HEK293 (cell line): Measurements from ENCODE around the gene MPG.

Experiments
- CTCF ChIA-PET: fragments of 350-600 bp; formaldehyde crosslinking; extraction: SDS; loops from one replicate; lab custom pipeline; 2021; ENCODE audit warnings: antibody characterized with exemption; lab: Yijun Ruan, JAX
- POLR2A ChIA-PET: fragments of 300-600 bp; formaldehyde crosslinking; extraction: SDS; loops from one replicate; lab custom pipeline; 2020; ENCODE audit warnings: antibody characterized with exemption, inconsistent platforms; lab: Yijun Ruan, JAX
- H3K27ac ChIP-seq: fragments of 200-500 bp; sonication (Bioruptor generic); 2 replicates; pipeline ENCODE4 v1.5.1; 2014; ENCODE audit warnings: low read depth, low read length, control low read depth, inconsistent platforms; ENCODE audit errors: extremely low read depth
- H3K36me3 ChIP-seq, 2 experiments: fragments of 200-500 bp in 1 of 2; sonication (Bioruptor generic) in 1 of 2; 1 replicate in 1 of 2; 2 replicates in 1 of 2; pipeline ENCODE4 v1.5.1; 2014 to 2017; ENCODE audit warnings: inconsistent platforms in 2 of 2, low read length in 2 of 2; ENCODE audit not compliant: control insufficient read depth in 2 of 2, insufficient read depth in 1 of 2
- H3K4me1 ChIP-seq: fragments of 200-500 bp; sonication (Bioruptor generic); 2 replicates; pipeline ENCODE4 v1.5.1; 2014; ENCODE audit warnings: mild to moderate bottlenecking, low read length, inconsistent platforms; ENCODE audit not compliant: control insufficient read depth, insufficient read depth
- H3K4me3 ChIP-seq: 2 replicates; pipeline ENCODE4 v1.5.1; 2011; ENCODE audit warnings: low read depth, mild to moderate bottlenecking, control low read depth, low read length, moderate library complexity
- H3K9me3 ChIP-seq: fragments of 200-500 bp; sonication (Bioruptor generic); 2 replicates; pipeline ENCODE4 v1.5.1; 2014; ENCODE audit warnings: low read depth, low read length, inconsistent platforms; ENCODE audit not compliant: control insufficient read depth, insufficient read depth
- AEBP2 ChIP-seq: fragments of 450-650 bp; formaldehyde crosslinking; IDR thresholded peaks from 2 replicates; pipeline ENCODE4 v1.5.1; 2016; ENCODE audit warnings: missing biosample characterization, missing genetic modification characterization, borderline replicate concordance
- GFI1B ChIP-seq: fragments of 450-650 bp; formaldehyde crosslinking; IDR thresholded peaks from 2 replicates; pipeline ENCODE4 v1.5.1; 2016; ENCODE audit warnings: missing biosample characterization, missing genetic modification characterization
- SCRT2 ChIP-seq: fragments of 450-650 bp; formaldehyde crosslinking; IDR thresholded peaks from 2 replicates; pipeline ENCODE4 v1.5.1; 2016; ENCODE audit warnings: missing biosample characterization, missing genetic modification characterization
- YY2 ChIP-seq: fragments of 450-650 bp; formaldehyde crosslinking; IDR thresholded peaks from 2 replicates; pipeline ENCODE4 v1.5.1; 2016; ENCODE audit warnings: missing biosample characterization, missing genetic modification characterization
- ZBTB7A ChIP-seq: fragments of 450-650 bp; formaldehyde crosslinking; IDR thresholded peaks from 2 replicates; pipeline ENCODE4 v1.5.1; 2016; ENCODE audit warnings: low read depth, missing biosample characterization, missing genetic modification characterization
- ZFHX2 ChIP-seq: fragments of 450-650 bp; formaldehyde crosslinking; conservative IDR thresholded peaks from 2 replicates; pipeline ENCODE4 v1.5.1; 2016; ENCODE audit warnings: missing biosample characterization, missing genetic modification characterization
- ZNF138 ChIP-seq: fragments of 450-650 bp; formaldehyde crosslinking; IDR thresholded peaks from 2 replicates; pipeline ENCODE4 v1.5.1; 2016; ENCODE audit warnings: missing biosample characterization, missing genetic modification characterization, borderline replicate concordance
- ZNF37A ChIP-seq: fragments of 450-650 bp; IDR thresholded peaks from 2 replicates; pipeline ENCODE4 v1.5.1; 2018; ENCODE audit warnings: missing biosample characterization, missing genetic modification characterization
- ZNF530 ChIP-seq: fragments of 450-650 bp; formaldehyde crosslinking; IDR thresholded peaks from 2 replicates; pipeline ENCODE4 v1.5.1; 2016; ENCODE audit warnings: low read depth, missing biosample characterization, missing genetic modification characterization
- ZNF544 ChIP-seq: fragments of 450-650 bp; formaldehyde crosslinking; IDR thresholded peaks from 2 replicates; pipeline ENCODE4 v1.5.0; 2017; ENCODE audit warnings: missing biosample characterization, missing genetic modification characterization
- ZNF610 ChIP-seq: fragments of 450-650 bp; formaldehyde crosslinking; IDR thresholded peaks from 2 replicates; pipeline ENCODE4 v1.5.1; 2016; ENCODE audit warnings: missing biosample characterization, missing genetic modification characterization, borderline replicate concordance
- ZNF658 ChIP-seq: fragments of 450-650 bp; formaldehyde crosslinking; IDR thresholded peaks from 2 replicates; pipeline ENCODE4; 2016; ENCODE audit warnings: missing biosample characterization, missing genetic modification characterization
- ZNF670 ChIP-seq: fragments of 450-650 bp; formaldehyde crosslinking; IDR thresholded peaks from 2 replicates; pipeline ENCODE4 v1.5.1; 2016; ENCODE audit warnings: missing biosample characterization, missing genetic modification characterization, low read depth
- ZNF701 ChIP-seq: fragments of 450-650 bp; formaldehyde crosslinking; IDR thresholded peaks from 2 replicates; pipeline ENCODE4 v1.5.1; 2016; ENCODE audit warnings: missing biosample characterization, missing genetic modification characterization
- ZNF785 ChIP-seq: fragments of 450-650 bp; formaldehyde crosslinking; IDR thresholded peaks from 2 replicates; pipeline ENCODE4 v1.5.1; 2016; ENCODE audit warnings: missing biosample characterization, missing genetic modification characterization
- TF ChIP-seq, protein P1 (sequence below): fragments of 450-650 bp; formaldehyde crosslinking; IDR thresholded peaks from 2 replicates; pipeline ENCODE4 v1.5.1; 2016; ENCODE audit warnings: missing biosample characterization, missing genetic modification characterization
- TF ChIP-seq, protein P2 (sequence below): fragments of 450-650 bp; formaldehyde crosslinking; IDR thresholded peaks from 2 replicates; pipeline ENCODE4 v1.5.1; 2016; ENCODE audit warnings: missing biosample characterization, missing genetic modification characterization
- TF ChIP-seq, protein P3 (sequence below): fragments of 450-650 bp; formaldehyde crosslinking; IDR thresholded peaks from 2 replicates; pipeline ENCODE4 v1.5.1; 2016; ENCODE audit warnings: missing biosample characterization, missing genetic modification characterization

MPG gene

GRCh38 chr16:60929-61878 lies 16.8 kb upstream of the MPG start:
- Histone ChIP-seq H3K27ac (no peak overlapping the region), H3K4me1 (no peaks in the 10 kb centered on the region), H3K4me3 (no peak overlapping the region), H3K36me3 (peaks cover 0 to 76% of the 10 kb centered on the region in 2 experiments; a peak in 1 of 3 replicates), H3K9me3 (no peaks in the 10 kb centered on the region)
- ChIA-PET CTCF (interaction anchor here (0.6 to 6.3 kb wide), 4 partner anchors 35 to 413 kb away, joined by 3 to 245 read pairs (median 6); no protein-coding TSS in a partner anchor), POLR2A (interaction anchor here (0.9 to 2.2 kb wide), 3 partner anchors 8 to 46 kb away, joined by 3 to 13 read pairs (median 6); partner anchors contain the start of genes POLR3K, RHBDF1 and SNRNP25)
- TF ChIP-seq SCRT2 (tag by site-specific recombination) (no peak), ZNF610 (tag by site-specific recombination) (no peak), ZNF530 (tag by site-specific recombination) (no peak)

DNA sequence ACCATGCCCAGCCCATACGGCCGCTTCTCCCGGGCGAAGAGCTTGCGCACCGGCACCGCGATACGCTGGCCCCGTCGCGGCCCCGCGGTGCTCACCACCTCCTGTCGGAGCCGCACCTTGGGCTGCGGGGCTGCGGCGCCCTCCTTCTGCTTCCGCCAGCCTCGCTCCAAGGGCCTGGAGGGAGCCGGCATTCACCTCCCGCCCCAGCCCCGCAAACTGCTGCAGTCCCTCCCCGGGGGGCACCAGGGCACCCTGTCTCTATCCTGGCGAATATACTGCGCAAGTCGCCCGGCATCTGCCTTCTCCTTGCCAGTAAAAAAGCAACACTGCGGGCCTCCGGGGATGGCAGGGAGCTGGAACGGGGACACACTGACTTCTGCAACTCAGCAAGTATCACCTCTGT lies 16.1 kb upstream of the MPG start:
- no peak for TF ChIP-seq ZBTB7A (tag by site-specific recombination)
- Histone ChIP-seq H3K4me3 (no peak overlapping the region), H3K9me3 (no peaks in the 10 kb centered on the region), H3K4me1 (no peaks in the 10 kb centered on the region), H3K27ac (no peak overlapping the region), H3K36me3 (peaks cover 0 to 70% of the 10 kb centered on the region in 2 experiments; a peak in 1 of 3 replicates)
- CTCF ChIA-PET: interaction anchor here (0.7 to 6.3 kb wide), 2 partner anchors 34 to 301 kb away, joined by 3 to 245 read pairs; no protein-coding TSS in a partner anchor
- POLR2A ChIA-PET: interaction anchor here (2.2 kb wide), 1 partner anchor 8 kb away, joined by 13 read pairs; the partner anchor contains the start of genes POLR3K and SNRNP25

DNA sequence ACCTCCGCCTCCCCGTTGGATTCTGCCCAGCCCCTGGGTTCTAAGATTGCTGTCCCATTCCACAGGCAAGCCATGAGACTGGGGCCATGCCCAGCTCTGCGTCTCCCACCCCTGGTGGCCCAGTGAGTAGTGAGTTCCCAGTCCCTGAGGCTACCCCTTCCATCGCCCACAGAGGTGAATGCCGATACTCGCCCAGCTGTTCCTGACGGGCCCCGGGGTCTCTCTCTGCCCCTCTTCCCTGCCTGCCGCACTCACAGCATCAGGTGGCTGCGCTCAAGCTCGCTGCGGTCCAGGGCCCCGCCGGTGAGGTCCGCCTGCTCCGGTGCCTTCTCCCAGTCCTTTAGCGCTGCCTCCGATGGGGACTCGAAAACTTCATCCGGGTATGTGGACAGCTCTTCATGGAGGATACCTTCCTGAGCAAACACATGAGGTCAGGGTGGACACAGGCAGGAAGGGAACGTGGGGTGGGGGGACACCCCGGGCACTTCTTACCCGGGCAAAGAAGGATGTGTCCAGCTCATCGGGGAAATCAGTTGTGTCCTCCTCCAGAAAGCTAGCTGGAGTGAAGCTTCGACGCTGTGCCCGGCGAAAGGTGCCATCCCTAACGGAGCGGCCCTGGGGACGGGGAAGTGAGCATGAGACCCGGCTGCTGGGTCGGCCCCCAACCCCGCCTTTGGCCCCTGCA lies 15.6 kb upstream of the MPG start:
- Histone ChIP-seq H3K27ac (no peak overlapping the region), H3K9me3 (no peaks in the 10 kb centered on the region), H3K36me3 (peaks cover 0 to 64% of the 10 kb centered on the region in 2 experiments; a peak in 1 of 3 replicates), H3K4me1 (no peaks in the 10 kb centered on the region), H3K4me3 (no peak overlapping the region)
- CTCF ChIA-PET: interaction anchor here (0.7 to 6.3 kb wide), 5 partner anchors 16 to 300 kb away, joined by 3 to 245 read pairs (median 3); no protein-coding TSS in a partner anchor
- POLR2A ChIA-PET: interaction anchor here (2.2 kb wide), 1 partner anchor 9 kb away, joined by 13 read pairs; the partner anchor contains the start of genes POLR3K and SNRNP25
- TF ChIP-seq YY2 (no peak), ZNF138 (tag by site-specific recombination) (no peak), ZNF37A (tag by site-specific recombination) (no peak), AEBP2 (tag by site-specific recombination) (no peak), ZNF785 (tag by site-specific recombination) (no peak), ZNF701 (no peak), ZNF544 (no peak), ZNF670 (no peak), GFI1B (tag by site-specific recombination) (no peak), ZFHX2 (no peak), ZNF658 (tag by site-specific recombination) (no peak)
- TF ChIP-seq, protein P1, sequence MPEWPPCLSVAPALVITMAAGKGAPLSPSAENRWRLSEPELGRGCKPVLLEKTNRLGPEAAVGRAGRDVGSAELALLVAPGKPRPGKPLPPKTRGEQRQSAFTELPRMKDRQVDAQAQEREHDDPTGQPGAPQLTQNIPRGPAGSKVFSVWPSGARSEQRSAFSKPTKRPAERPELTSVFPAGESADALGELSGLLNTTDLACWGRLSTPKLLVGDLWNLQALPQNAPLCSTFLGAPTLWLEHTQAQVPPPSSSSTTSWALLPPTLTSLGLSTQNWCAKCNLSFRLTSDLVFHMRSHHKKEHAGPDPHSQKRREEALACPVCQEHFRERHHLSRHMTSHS (tag by site-specific recombination): no peak
- TF ChIP-seq, protein P2, sequence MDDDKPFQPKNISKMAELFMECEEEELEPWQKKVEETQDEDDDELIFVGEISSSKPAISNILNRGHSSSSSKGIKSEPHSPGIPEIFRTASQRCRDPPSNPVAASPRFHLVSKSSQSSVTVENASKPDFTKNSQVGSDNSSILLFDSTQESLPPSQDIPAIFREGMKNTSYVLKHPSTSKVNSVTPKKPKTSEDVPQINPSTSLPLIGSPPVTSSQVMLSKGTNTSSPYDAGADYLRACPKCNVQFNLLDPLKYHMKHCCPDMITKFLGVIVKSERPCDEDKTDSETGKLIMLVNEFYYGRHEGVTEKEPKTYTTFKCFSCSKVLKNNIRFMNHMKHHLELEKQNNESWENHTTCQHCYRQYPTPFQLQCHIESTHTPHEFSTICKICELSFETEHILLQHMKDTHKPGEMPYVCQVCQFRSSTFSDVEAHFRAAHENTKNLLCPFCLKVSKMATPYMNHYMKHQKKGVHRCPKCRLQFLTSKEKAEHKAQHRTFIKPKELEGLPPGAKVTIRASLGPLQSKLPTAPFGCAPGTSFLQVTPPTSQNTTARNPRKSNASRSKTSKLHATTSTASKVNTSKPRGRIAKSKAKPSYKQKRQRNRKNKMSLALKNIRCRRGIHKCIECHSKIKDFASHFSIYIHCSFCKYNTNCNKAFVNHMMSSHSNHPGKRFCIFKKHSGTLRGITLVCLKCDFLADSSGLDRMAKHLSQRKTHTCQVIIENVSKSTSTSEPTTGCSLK (tag by site-specific recombination): no peak
- TF ChIP-seq, protein P3, sequence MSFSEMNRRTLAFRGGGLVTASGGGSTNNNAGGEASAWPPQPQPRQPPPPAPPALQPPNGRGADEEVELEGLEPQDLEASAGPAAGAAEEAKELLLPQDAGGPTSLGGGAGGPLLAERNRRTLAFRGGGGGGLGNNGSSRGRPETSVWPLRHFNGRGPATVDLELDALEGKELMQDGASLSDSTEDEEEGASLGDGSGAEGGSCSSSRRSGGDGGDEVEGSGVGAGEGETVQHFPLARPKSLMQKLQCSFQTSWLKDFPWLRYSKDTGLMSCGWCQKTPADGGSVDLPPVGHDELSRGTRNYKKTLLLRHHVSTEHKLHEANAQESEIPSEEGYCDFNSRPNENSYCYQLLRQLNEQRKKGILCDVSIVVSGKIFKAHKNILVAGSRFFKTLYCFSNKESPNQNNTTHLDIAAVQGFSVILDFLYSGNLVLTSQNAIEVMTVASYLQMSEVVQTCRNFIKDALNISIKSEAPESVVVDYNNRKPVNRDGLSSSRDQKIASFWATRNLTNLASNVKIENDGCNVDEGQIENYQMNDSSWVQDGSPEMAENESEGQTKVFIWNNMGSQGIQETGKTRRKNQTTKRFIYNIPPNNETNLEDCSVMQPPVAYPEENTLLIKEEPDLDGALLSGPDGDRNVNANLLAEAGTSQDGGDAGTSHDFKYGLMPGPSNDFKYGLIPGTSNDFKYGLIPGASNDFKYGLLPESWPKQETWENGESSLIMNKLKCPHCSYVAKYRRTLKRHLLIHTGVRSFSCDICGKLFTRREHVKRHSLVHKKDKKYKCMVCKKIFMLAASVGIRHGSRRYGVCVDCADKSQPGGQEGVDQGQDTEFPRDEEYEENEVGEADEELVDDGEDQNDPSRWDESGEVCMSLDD: no peak
